Nephron (organoid): ENCODE results near the gene PLA2G12A.

Source experiments
- H3K27ac Mint-ChIP-seq, 3 experiments: 2 replicates each; pipeline ENCODE4 v1.8.0; 2020; ENCODE audit warnings: mixed read lengths in 3 of 3, mild to moderate bottlenecking in 2 of 3, moderate library complexity in 1 of 3
- H3K27me3 Mint-ChIP-seq: 2 replicates; pipeline ENCODE4 v1.8.0; 2021; ENCODE audit warnings: low read depth, mild to moderate bottlenecking, moderate library complexity, mixed read lengths
- H3K36me3 Mint-ChIP-seq: 2 replicates; pipeline ENCODE4 v1.8.0; 2020; ENCODE audit warnings: low read depth, mixed read lengths
- H3K4me1 Mint-ChIP-seq: 2 replicates; pipeline ENCODE4 v1.8.0; 2020; ENCODE audit warnings: mixed read lengths
- H3K4me3 Mint-ChIP-seq, 3 experiments: 2 replicates each; pipeline ENCODE4 v1.8.0; 2020; ENCODE audit warnings: mild to moderate bottlenecking in 3 of 3, mixed read lengths in 3 of 3, moderate library complexity in 2 of 3
- H3K9me3 Mint-ChIP-seq: 2 replicates; pipeline ENCODE4 v1.8.0; 2020; ENCODE audit warnings: mixed read lengths
- CTCF ChIP-seq, 3 experiments: fragments of 200-600 bp; sonication (generic); IDR thresholded peaks; one replicate each; pipeline ENCODE4 v1.5.0; 2021; ENCODE audit warnings: antibody characterized with exemption in 3 of 3; ENCODE audit not compliant: unreplicated experiment in 3 of 3

PLA2G12A gene

GRCh38 chr4:109748114-109748513, 18.2 kb upstream of the PLA2G12A start:
- no peaks in the 10 kb centered on the region for H3K27me3 Mint-ChIP-seq
- no peaks in the 10 kb centered on the region for H3K4me1 Mint-ChIP-seq
- no peak for TF ChIP-seq CTCF (IDR thresholded peaks at IDR 0.05; ENCODE audit: unreplicated experiment in 3 of 3)
- peaks cover 4% of the 10 kb centered on the region for H3K36me3 Mint-ChIP-seq
- no peak overlapping the region for H3K4me3 Mint-ChIP-seq
- no peak overlapping the region for H3K27ac Mint-ChIP-seq
- no peaks in the 10 kb centered on the region for H3K9me3 Mint-ChIP-seq

DNA sequence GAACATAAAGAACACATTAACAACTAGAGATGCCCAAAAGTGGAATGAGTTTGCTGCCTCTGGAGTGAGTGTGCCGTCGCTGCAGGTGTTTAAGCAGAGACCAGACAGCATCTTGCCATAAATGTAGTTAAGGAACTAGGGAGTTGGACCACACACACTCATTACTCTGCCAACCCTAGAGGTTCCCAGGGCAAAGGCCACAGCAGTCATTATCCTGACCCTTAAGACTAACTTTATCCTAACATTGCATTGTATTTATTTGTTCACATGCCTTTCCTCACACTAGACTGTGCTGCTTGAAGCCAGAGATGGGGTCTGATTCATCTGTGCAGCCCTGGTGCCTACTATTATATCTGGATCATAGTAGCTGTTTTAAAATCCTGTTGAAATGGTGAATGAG, 16.9 kb upstream of the PLA2G12A start:
- Mint-ChIP-seq H3K27me3 (no peaks in the 10 kb centered on the region), H3K9me3 (no peaks in the 10 kb centered on the region), H3K4me1 (no peaks in the 10 kb centered on the region), H3K27ac (no peak overlapping the region), H3K4me3 (no peak overlapping the region), H3K36me3 (peaks cover 8% of the 10 kb centered on the region)
- TF ChIP-seq CTCF (IDR thresholded peaks at IDR 0.05; ENCODE audit: unreplicated experiment in 3 of 3): no peak

DNA sequence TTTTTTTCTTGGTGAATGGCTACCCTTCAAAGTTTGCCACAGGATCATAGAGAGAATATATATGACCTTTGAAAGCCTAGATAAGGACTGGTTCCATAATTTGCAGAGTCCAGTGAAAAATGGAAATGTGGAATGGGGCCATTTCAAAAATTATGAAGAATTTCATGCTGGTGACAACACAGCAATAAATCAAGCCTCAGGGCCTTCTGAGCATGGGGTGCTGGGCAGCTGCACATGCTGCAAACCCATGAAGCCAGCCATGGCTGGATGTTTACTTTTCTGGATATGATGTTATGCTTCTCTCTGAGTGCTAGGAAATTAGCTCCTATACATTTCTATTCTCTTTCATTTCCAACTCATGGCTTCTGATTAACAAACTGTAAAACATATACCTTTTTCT, 16.0 kb upstream of the PLA2G12A start:
- Mint-ChIP-seq H3K36me3 (peaks cover 8% of the 10 kb centered on the region), H3K4me3 (no peak overlapping the region), H3K27ac (no peak overlapping the region), H3K4me1 (no peaks in the 10 kb centered on the region), H3K27me3 (no peaks in the 10 kb centered on the region), H3K9me3 (no peaks in the 10 kb centered on the region)
- no peak for TF ChIP-seq CTCF (IDR thresholded peaks at IDR 0.05; ENCODE audit: unreplicated experiment in 3 of 3)

DNA sequence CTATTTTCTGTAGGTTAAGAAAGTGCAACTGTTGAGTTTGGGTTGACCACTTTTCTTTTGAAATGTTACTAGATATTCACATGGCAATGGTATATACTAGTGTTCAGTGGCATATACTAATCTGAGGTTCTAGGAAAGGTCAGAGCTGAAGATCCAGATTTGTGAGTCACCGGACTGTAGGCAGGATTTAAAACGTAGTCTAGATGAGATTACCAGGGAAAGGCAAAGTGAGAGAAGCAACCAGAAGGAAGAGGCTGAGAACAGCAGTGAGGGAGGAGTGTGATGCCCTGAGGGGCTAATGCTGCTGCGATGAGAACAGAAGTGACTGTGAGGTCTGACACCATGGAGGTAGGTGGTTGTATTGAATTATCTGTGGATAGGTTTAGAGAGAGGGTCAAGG, 9.7 kb upstream of the PLA2G12A start:
- Mint-ChIP-seq H3K36me3 (peaks cover 3% of the 10 kb centered on the region), H3K27me3 (no peaks in the 10 kb centered on the region), H3K9me3 (no peaks in the 10 kb centered on the region), H3K4me1 (no peaks in the 10 kb centered on the region), H3K27ac (no peak overlapping the region), H3K4me3 (no peak overlapping the region)
- TF ChIP-seq CTCF (IDR thresholded peaks at IDR 0.05; ENCODE audit: unreplicated experiment in 3 of 3): no peak

DNA sequence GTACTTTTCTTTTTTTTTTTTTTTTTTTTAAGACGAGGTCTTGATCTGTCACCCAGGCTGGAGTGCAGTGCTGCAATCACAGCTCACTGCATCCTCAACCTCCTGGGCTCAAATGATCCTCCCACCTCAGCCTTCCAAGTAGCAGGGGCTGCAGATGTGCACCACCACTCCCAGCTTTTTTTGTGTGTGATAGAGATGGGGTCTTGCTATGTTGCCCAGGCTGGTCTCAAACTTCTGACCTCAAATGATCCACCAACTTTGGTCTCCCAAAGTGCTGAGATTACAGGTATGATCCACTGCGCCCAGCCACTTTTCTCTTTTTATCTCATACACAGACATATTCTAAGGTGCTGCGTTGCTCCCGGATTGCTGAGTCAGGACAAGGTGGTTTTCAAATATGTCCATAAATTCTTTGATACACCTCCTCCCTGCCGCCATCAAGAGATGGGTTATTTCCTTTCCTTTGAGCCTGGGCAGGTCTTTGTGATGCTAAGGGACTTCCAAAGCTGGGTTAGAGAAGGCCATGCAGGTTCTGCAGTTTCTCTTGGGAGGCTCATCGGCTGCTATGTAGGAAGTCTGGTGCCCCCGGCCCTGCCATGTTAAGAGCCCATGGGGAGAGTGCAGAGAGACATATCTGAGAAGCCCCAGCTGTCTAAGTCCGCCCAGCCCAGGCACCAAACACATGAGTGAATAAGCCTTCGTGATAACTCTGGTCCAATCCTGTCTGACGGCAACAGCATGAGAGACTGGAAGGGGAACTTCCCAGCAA, 8.4 kb upstream of the PLA2G12A start:
- Mint-ChIP-seq H3K36me3 (peaks cover 6% of the 10 kb centered on the region), H3K9me3 (no peaks in the 10 kb centered on the region), H3K4me1 (no peaks in the 10 kb centered on the region), H3K27ac (no peak overlapping the region), H3K4me3 (no peak overlapping the region), H3K27me3 (no peaks in the 10 kb centered on the region)
- TF ChIP-seq CTCF (IDR thresholded peaks at IDR 0.05; ENCODE audit: unreplicated experiment in 3 of 3): no peak
